ENCODE data around the gene CRYGB. TPM values are rescaled to one million over a fixed set of nuclear protein-coding genes. Genes with fewer than 3 reads are reported as not detected.

CRYGB gene
- not detected for total RNA-seq

GRCh38 chr2:208146006-208146405, at the start of gene CRYGB:
TSS of gene CRYGB (minus strand) at chr2:208146158. CDS start at chr2:208146120, 38 bp downstream.

GRCh38 chr2:208189810-208190503, 44.0 kb upstream of the CRYGB start, which contains the start of gene C2orf80:
TSS of gene C2orf80 (minus strand) at chr2:208190030. CDS start at chr2:208186986, 3,044 bp downstream.

GRCh38 chr2:208163489-208163888, 17.5 kb upstream of the CRYGB start, which contains the start of gene CRYGA:
TSS of gene CRYGA (minus strand) at chr2:208163589. CDS start at chr2:208163556, 33 bp downstream.

GRCh38 chr2:208129744-208130711, 15.9 kb downstream of the CRYGB start, which contains the start of gene CRYGC:
TSS of gene CRYGC (minus strand) at chr2:208129828. CDS start at chr2:208129792, 36 bp downstream.

GRCh38 chr2:208124013-208124715, 21.8 kb downstream of the CRYGB start, which contains the start of gene CRYGD:
TSS of gene CRYGD (minus strand) at chr2:208124524. CDS start at chr2:208124473, 51 bp downstream.

Other genes starting within 250 kb of the CRYGB start
- gene PLEKHM3, start 120.6 kb downstream of the CRYGB start, total RNA-seq = 1 to 10 TPM; 6.2 to 6.8 TPM
- not detected for gene CRYGD, start 21.6 kb downstream of the CRYGB start, total RNA-seq
- gene CRYGC, start 16.3 kb downstream of the CRYGB start, total RNA-seq = not detected
- not detected for gene CRYGA, start 17.4 kb upstream of the CRYGB start, total RNA-seq
- not detected for gene C2orf80, start 43.9 kb upstream of the CRYGB start, total RNA-seq
- 10 to 100 TPM; 29.0 to 31.4 TPM for gene IDH1, start 108.9 kb upstream of the CRYGB start, total RNA-seq
- 10 to 100 TPM; 33.1 to 33.9 TPM for gene PIKFYVE, start 120.1 kb upstream of the CRYGB start, total RNA-seq

All from activated naive CD4-positive, alpha-beta T cell treated with anti-CD3 and anti-CD28 coated beads, Interleukin-2, amount 10 ng/mL, durations not matched to agents 5 hours and 36 hours (primary cell).